CD4-positive, alpha-beta T cell treated with Interleukin-4 for 1 hour (primary cell): Measurements from ENCODE around the gene DENND4B.
"Not testable (repeated sequence)": the region's sequence is repeated elsewhere in the genome, so short reads cannot be mapped to it uniquely, and the experiment has no call there.

Source experiments
- DNase-seq, 2 donors: peaks; one replicate each; pipeline ENCODE4 v3.0.0-alpha.2; 2020 to 2022

The DENND4B gene, protein sequence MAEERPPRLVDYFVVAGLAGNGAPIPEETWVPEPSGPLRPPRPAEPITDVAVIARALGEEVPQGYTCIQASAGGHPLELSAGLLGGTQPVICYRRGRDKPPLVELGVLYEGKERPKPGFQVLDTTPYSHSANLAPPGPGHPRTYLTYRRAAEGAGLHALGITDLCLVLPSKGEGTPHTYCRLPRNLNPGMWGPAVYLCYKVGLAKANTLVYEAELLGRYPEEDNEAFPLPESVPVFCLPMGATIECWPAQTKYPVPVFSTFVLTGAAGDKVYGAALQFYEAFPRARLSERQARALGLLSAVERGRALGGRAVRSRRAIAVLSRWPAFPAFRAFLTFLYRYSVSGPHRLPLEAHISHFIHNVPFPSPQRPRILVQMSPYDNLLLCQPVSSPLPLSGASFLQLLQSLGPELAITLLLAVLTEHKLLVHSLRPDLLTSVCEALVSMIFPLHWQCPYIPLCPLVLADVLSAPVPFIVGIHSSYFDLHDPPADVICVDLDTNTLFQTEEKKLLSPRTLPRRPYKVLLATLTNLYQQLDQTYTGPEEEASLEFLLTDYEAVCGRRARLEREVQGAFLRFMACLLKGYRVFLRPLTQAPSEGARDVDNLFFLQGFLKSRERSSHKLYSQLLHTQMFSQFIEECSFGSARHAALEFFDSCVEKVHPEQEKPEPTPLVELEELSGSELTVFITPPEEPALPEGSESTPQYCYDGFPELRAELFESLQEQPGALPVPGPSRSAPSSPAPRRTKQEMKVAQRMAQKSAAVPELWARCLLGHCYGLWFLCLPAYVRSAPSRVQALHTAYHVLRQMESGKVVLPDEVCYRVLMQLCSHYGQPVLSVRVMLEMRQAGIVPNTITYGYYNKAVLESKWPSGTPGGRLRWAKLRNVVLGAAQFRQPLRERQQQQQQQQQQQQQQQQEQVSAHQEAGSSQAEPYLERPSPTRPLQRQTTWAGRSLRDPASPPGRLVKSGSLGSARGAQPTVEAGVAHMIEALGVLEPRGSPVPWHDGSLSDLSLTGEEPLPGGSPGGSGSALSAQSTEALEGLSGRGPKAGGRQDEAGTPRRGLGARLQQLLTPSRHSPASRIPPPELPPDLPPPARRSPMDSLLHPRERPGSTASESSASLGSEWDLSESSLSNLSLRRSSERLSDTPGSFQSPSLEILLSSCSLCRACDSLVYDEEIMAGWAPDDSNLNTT (N-terminal part only)

DNA sequence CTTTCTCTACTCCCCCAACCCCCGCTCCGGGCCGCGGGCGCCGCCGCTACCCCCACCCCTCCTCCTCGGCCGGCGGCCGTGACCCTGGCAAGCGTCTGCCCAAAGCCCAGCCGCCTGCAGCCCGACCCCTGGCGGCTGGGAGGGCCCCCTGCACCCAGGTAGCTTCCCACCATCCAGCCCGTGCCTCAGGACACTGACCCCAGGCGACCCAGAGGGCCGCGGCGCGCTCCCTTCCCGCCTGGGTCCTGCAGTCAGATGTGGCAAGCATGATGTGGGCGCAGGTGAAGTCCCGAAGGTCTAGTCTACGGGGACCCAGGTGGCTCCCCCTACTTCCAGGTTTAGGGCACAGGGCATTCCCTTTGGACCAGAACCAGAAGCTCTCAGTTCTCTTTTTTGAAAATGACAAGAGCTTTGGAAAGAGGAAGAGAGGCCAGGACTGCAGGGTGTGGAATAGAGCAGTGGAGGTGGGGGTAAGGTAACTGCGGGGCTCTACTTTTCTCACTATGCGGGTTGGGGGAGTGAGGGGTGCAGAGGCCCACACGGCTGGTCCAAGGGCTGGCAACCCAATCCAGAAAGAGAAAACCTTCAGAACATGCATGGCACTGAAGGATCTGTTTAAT lies at the start of gene DENND4B:
TSS of gene DENND4B (minus strand) at position 97 of the 620 bp plus-strand sequence. CDS start 2,344 bp downstream, outside the sequence.
- peak; percentile 78 to 80 for DNase-seq

DNA sequence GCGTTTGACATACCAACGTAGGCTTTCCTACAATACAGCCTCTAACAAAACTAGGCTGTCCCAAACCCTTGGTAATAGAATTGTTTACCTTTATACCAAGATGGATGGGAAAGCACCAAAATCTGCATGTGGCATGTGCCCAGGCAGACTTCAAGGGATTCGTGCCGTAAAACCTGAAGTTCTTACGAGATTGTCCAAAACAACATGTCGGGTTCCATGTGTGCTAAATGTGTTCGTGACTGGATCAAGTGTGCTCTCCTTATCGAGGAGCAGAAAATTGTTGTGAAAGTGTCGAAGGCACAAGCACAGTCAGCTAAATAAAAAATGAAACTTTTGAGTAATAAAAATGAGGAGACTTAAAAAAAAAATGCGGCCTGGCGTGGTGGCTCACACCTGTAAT lies 49.1 kb upstream of the DENND4B start:
- DNase-seq: no peak

DNA sequence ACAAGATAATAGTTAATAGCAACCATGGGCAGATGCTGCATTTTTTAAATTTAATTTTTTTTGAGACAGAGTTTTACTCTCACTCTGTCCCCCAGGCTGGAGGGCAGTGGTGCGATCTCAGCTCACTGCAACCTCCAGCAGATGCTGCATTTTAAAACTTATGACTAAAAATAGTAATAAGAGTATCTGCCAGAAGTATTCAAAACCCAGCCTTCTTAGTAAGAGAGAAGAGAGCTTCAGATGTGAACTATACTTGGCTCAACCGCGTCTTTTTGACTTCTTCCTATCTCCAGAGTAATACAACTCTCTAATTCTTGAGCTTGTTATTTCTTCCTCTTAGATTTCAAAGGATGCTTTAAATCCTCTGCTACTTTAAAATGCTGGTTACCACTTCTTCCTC lies 48.7 kb upstream of the DENND4B start:
- DNase-seq: no peak

DNA sequence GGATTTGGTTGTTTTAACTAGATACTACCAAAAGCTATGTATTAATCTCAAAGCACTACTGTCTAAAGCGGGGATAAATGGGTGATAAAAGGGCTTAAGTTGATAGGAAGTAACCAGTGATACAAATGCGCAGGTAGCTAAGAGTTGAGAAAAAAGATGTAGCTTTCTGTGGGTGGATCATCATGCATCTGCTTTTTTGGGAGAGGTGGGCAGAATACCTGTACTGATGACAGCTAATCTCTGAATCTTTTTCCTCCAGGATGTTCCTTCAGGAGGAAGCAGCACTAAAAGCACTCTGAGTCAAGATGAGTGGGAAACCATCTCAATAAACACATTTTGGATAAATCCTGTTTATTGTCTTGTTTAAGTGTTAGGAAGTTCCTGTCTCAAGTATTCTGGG lies 45.3 kb upstream of the DENND4B start:
- DNase-seq: peak in 1 of 2 donors; percentile 24

DNA sequence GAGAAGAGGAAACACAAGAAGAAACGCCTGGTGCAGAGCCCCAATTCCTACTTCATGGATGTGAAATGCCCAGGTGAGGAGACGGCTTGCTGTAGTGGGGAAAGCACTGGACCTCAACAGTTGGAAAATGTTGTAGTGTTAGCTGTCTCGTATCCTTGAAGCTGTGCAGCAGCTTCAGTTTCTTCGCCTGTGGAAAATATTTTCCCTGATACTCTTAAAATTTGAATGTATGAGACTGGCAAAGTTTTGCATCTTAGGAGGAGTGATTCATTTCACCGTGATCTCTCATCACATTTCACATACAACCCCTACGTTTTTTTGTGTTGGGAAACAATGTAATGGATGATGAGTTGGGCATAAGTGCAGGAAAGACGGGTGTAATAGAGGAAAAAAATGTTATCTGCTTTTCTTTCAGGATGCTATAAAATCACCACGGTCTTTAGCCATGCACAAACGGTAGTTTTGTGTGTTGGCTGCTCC lies 44.7 kb upstream of the DENND4B start:
- DNase-seq: no peak

DNA sequence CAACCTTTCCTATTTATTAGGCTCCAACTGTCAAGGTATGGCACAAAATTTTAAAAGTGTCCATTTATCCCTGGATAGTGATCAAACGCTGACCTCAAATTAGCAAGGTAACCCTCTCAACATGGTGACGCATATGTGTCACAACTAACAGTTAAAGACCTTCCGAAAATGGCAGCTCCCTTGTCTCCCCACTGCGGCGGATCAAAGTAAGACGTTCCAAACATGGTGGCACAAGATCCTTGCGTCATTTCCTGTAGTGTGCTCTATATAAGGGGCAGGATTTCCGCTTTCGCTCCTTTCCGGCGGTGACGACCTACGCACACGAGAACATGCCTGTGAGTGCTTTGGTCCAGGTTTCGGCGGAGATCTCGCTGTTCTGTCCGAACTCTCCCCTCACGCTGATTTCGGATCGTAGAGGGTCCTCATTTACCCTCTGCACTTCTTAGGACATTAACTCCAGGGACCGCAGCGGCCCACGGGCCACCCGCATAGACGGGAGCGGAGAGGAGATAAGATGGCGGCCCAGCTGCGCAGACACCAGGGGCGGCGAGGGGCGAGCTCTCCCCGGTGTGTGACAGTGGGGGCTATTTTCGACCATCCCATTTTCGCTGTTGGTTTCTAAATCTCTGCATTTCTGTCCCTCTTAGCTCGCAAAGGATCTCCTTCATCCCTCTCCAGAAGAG lies 44.1 kb upstream of the DENND4B start, which contains the start of gene RPS27:
TSS of gene RPS27 (plus strand) at position 295 of the 683 bp plus-strand sequence. CDS start at position 330, 35 bp downstream.
- peak; percentile 97 for DNase-seq

DNA sequence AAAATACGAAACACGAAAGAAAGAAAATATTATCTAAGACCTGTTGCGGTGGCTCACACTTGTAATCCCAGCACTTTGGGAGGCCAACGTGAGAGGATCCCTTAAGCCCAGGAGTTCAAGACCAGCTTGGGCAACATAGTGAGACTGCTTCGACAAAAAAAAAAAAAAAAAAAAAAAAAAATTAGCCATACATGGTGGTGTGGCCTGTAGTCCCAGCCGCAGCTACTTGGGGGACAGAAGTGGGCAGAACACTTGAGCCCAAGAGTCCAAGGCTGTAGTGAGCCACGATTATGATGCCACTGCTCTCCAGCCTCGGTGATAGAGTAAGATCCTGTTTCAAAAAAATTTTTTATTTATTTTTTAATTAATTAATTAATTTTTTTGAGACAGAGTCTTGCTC lies 41.1 kb upstream of the DENND4B start:
- no peak for DNase-seq

DNA sequence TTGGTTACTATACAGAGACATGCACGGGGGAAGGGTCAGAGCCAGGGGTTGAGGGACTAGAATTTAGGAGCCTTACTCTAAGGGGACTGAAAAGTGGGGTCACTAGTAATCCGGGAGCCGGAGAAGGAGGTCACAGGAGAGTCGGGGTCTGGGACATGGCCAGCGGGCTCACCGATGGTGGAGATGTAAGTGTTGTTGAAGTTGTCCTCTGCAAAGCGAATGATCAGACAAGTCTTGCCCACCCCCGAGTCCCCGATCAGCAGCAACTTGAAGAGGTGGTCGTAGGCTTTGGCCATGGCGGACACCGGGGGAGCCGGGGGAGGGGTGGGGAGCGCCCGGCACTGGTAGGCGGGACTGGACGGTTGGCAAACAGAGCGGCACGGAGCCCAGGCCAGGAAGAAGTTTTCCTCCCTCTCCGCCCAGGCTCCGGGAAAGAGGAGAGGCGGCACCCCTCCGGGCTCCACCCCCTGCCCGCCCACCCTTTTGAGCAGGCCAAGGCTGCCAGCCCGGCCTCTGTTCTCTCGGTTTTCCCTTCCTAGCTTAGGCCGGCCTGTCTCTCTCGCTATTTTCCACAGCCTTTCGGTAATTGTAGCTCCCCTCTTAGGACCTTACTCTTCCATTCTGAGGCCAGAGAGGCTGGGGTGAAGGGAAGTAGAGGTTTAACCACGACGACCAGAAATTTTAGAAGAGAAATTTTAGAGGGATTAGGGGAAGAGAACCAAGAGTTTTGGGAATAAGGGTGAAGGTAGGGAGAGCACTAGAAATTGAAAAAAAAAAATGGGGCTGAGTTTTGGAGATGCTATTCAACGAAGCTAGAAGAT lies 39.6 kb upstream of the DENND4B start, which contains the start of gene RAB13:
TSS of gene RAB13 (minus strand) at position 399 of the 821 bp plus-strand sequence. CDS start at position 296, 103 bp downstream.
- DNase-seq: no peak

DNA sequence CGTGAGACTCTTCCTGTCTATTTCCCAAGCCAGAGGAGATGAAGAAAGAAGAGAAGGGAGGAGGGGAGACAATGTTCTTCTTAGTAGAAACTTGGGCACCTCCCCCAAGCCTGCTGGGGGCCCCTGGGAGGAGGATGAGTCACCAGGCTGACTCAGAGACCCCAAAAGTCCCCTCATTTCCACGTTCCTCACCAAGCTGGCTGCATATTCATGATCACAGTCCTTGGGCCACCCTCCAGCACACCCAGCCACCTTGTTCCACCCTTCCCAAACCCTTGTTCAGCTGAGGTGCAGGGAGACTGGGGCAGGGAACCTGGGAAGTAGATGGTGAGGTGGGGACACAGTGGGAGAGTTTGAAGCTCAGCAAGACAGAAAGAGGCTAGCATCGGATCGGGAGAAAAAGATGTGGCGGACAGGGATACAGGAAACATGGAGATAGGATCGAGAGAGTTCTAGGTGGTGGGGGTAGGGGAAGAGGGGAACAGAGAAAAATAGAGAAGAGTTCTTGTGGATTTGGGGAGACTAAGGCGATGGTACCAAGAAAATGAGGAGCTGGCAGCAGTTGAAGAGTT lies 38.9 kb upstream of the DENND4B start:
- peak in 1 of 2 donors; percentile 53 for DNase-seq

DNA sequence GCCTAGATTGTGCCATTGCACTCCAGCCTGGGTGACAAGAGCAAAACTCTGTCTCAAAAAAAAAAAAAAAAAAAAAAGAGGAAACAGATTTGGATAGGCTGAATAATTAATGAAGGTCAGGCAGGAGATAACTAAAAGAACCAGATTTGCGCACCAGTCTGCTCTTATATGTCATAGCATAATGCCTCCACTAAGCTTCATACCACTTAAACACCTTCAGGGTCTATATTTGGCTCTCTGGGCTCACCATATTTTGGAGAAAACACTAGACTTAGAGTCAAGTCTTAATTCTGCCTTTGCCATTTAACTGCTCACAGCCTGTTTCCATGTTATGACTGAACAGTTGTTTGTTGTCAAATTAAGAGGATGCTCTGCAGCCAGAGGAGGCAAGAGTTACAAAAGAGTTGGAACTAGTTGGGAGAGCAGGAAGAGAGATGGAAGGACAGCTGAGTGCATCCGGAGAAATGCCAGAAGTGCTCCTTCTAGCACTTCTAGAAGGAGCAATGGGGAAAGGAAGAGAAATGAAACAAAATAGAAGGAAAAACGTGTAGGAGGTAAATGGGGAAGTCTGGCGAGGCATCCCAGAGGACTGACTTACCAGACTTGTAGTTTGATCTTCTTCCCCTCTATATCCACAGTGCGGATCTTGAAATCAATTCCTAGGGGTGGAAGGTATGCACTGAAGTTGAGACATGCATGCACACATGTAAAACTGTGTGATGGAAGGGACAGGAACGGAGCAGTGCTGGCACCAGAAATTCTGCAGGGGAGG lies 37.8 kb upstream of the DENND4B start:
- no peak for DNase-seq

DNA sequence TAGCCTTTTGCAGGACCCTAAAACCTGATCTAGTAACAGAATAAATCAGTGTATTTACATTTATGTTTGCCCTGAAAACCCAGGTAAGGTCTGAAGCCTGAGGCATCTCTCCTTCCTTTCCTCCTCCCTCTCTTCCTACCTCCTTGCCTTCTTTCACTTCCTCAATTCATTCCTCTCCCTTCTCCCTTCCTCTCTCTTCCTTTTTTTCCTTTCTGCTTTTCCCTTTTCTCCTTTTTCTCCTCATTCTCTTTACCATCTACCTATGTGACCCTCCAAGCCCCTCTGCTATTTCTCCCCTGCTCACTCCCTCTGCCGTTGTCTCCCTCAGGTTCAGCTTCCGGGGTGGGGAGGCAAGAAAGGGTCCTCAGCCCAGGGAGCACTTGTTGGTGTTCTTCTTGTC lies 35.2 kb upstream of the DENND4B start:
- DNase-seq: not testable (repeated sequence)

DNA sequence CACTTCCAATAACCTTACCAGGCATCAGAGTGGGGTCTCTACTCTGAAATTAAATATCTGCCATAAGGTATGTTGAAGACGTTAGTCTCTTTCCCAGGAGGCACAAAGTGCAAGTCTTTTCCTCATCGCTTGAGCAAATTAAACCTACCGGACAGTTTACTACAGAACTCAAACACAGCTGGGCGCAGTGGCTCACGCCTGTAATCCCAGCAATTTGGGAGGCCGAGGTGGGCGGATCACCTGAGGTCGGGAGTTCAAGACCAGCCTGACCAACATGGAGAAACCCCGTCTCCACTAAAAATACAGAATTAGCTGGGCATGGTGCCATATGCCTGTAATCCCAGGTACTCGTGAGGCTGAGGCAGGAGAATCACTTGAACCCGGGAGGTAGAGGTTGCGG lies 32.6 kb upstream of the DENND4B start:
- DNase-seq: not testable (repeated sequence)

DNA sequence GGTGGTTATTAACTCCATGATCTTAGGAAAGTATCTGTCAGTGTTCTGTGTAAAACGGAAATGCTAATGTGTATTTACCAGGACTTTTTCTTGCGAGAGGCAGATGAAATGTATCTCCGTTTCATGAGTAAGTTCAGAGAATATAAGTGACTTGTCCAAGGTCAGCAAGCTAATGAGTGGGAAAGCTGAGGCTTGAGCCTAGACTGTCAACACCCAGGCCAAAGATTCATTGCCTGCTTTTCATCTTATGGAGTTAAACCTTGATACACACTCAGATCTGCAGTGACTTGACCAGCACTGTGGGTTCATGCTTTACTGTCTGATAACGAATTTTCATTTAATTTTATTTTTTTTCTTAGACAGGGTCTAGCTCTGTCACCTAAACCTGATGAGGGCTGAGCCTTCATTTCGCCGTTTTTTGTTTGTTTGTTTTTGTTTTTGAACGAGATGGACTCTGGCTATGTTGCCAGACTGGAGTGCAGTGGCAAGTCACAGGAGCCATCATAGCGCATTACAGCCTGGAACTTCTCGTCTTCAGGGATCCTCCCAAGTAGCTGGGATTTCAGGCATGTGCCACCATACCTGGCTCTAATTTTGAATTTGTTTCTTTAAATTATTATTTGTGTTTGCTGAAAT lies 31.9 kb upstream of the DENND4B start:
- DNase-seq: no peak

DNA sequence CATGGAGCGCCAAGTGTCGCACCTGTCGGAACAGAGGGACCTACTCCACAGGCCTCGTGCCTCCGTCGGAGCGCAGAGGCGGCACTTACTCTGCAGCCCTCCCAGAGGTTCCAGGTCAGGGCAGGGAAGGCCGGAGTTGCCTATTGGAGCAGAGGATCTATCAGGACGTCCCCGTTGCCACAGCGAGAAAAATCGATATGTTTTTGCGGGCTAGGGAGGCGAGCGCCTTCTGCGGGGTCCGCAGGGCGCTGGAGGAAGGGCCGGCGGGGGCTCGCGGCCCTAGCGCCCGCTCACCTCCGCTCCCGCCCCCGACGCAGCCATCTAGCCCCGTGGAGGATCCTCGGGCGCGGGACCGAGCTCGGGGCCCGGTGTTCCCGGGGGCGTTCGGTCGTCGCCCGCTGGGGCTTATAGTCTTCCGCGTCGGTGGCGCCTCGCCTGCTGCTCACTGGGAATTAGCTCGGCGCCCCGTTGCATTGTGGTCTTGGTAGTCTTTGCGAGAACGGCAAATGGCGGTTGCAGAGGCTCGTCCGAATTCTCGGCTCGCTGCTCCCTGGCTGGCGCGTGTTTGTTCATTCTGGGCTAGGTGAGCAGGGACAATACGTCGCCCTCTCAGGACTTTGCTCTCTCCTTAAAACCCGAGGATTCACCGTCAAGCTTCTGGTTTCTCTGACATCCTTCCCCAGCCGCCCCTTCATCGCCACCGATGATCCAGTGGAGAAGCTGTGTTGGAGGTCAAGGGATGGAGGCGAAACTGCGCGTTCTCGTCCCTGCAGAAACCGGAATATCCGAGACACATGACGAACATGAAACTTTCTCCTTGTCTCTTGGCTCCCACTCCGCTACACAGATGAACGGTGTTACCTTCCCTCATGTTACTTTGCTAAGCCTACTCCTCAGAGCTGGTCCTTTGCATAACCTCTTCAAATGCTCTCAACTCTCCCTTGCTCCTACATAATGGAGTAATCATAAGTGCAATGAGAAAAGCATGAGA lies 31.0 kb upstream of the DENND4B start, which contains the start of gene JTB:
TSS of gene JTB (minus strand) at position 425 of the 991 bp plus-strand sequence. CDS start at position 3, 422 bp downstream.
- DNase-seq: peak; percentile 84 to 85

DNA sequence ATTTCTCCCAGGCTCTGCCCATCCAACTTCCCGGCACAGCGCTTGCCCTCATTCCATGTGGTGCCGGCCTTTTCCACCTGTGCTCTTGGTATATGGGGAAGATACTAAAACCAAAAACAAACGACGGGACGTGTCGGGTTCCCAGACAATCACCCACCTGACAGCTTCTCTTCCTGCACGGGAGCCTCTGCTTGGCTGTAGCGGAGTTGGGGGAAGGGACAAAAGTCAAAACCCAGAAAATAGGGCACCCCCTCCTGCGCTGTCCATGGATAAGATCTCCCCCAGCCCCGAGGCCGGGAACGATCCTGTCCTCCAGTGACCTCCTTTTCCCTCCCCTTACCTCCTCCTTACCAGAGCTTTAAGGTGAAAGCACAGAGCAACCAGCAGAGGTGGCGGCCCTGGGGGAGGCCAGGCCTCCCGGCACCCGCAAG lies 30.3 kb upstream of the DENND4B start:
- DNase-seq: no peak

DNA sequence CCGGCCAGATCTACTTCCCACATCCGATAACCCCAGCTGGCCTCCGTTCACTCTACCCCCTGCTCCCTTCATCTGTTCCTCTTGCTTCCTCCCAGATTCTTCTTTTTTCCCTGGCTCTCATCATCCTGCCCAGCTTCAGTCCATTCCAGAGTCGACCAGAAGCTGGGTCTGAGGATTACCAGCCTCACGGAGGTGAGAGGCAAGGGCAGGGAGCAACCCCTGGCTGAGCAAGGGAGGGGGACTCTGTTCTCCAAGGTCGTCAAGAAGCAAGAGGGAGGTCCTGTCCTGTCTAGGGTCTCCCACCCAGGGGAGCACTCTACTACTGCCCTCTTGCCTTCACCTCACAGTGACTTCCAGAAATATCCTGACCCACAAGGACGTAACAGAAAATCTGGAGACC lies 27.0 kb upstream of the DENND4B start:
- DNase-seq: no peak

DNA sequence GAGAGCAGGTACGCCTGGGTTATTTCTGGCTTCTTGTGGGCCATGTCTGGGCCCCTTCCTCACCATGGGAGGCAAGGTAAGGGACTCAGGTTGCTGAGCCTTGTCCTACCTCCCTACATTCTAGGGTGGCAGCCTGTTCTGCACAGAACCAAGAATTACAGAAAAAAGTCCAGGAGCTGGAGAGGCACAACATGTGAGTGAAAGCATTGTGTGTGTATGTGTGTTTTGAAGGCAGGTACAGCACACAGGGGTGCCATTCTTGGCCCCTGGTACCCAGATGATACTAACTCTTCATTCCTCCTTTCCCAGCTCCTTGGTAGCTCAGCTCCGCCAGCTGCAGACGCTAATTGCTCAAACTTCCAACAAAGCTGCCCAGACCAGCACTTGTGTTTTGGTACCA lies 26.6 kb upstream of the DENND4B start:
- no peak for DNase-seq
